Liver (tissue), 9 donors: ENCODE results near the gene KCNQ5. TPM values are rescaled to one million over a fixed set of nuclear protein-coding genes. Genes with fewer than 3 reads are reported as not detected.

Source experiments
- DNase-seq: peaks from one replicate; pipeline ENCODE4 v3.0.0-alpha.2; 2017; ENCODE audit warnings: low spot score
- H3K27ac ChIP-seq, 2 donors: one replicate each; pipeline ENCODE4 v1.7.0; 2013; ENCODE audit warnings: inconsistent platforms in 2 of 2, low read length in 2 of 2, control low read depth in 1 of 2, low read depth in 1 of 2, mild to moderate bottlenecking in 1 of 2
- H3K27me3 ChIP-seq, 4 donors: one replicate each; pipeline versions ENCODE4 v1.6.1 to v1.7.0; 2013; ENCODE audit warnings: low read length in 3 of 4, inconsistent platforms in 1 of 4, mild to moderate bottlenecking in 1 of 4, moderate library complexity in 1 of 4; ENCODE audit not compliant: control insufficient read depth in 4 of 4, insufficient read depth in 4 of 4
- H3K36me3 ChIP-seq, 4 donors: one replicate each; pipeline versions ENCODE4 v1.6.1 to v1.7.0; 2013; ENCODE audit warnings: low read length in 3 of 4, mild to moderate bottlenecking in 3 of 4, low read depth in 1 of 4, moderate library complexity in 1 of 4; ENCODE audit not compliant: control insufficient read depth in 4 of 4, insufficient read depth in 3 of 4
- H3K4me1 ChIP-seq, 4 donors: one replicate each; pipeline versions ENCODE4 v1.6.1 to v1.7.0; 2013; ENCODE audit warnings: low read length in 3 of 4, mild to moderate bottlenecking in 3 of 4, moderate library complexity in 1 of 4; ENCODE audit not compliant: control insufficient read depth in 4 of 4, insufficient read depth in 4 of 4
- H3K4me3 ChIP-seq, 3 donors: one replicate each; pipeline versions ENCODE4 v1.6.1 to v1.7.0; 2013; ENCODE audit warnings: low read length in 3 of 3, control low read depth in 1 of 3, low read depth in 1 of 3, mild to moderate bottlenecking in 1 of 3
- H3K9ac ChIP-seq, 2 donors: one replicate each; pipeline ENCODE4 v1.7.0; 2013; ENCODE audit warnings: low read length in 2 of 2, mild to moderate bottlenecking in 2 of 2, moderate library complexity in 2 of 2, control low read depth in 1 of 2, low read depth in 1 of 2
- H3K9me3 ChIP-seq, 4 donors: one replicate each; pipeline versions ENCODE4 v1.6.1 to v1.7.0; 2013; ENCODE audit warnings: low read length in 3 of 4; ENCODE audit not compliant: control insufficient read depth in 4 of 4
- CTCF ChIP-seq: fragments of 150-350 bp; IDR thresholded peaks from 2 replicates; pipeline ENCODE4 v1.5.1; 2017; ENCODE audit warnings: improper control_type of control experiment, low read depth, low read length; ENCODE audit not compliant: missing input control
- EGR1 ChIP-seq, 2 donors: IDR thresholded peaks; 2 replicates each; pipeline ENCODE4 v1.6.1; 2016 to 2018; ENCODE audit warnings: antibody characterized with exemption in 2 of 2, low read depth in 2 of 2
- FOXA1 ChIP-seq: IDR thresholded peaks from 2 replicates; pipeline ENCODE4 v1.6.1; 2016; ENCODE audit warnings: antibody characterized with exemption
- FOXA2 ChIP-seq: IDR thresholded peaks from 2 replicates; pipeline ENCODE4 v1.6.1; 2016; ENCODE audit warnings: antibody characterized with exemption
- GABPA ChIP-seq, 2 donors: IDR thresholded peaks in 1 of 2; conservative IDR thresholded peaks in 1 of 2; 2 replicates each; pipeline ENCODE4 v1.6.1; 2016; ENCODE audit warnings: antibody characterized with exemption in 2 of 2, mild to moderate bottlenecking in 1 of 2, moderate library complexity in 1 of 2
- HNF4A ChIP-seq, 2 donors: conservative IDR thresholded peaks; 2 replicates each; pipeline ENCODE4 v1.6.1; 2016; ENCODE audit warnings: antibody characterized with exemption in 2 of 2, mild to moderate bottlenecking in 2 of 2
- JUND ChIP-seq, 2 donors: IDR thresholded peaks; 2 replicates each; pipeline ENCODE4 v1.6.1; 2016; ENCODE audit warnings: antibody characterized with exemption in 2 of 2
- NR2F2 ChIP-seq: IDR thresholded peaks from 2 replicates; pipeline ENCODE4 v1.6.1; 2016; ENCODE audit warnings: antibody characterized with exemption
- RAD21 ChIP-seq, 2 donors: IDR thresholded peaks; 2 replicates each; pipeline ENCODE4 v1.6.1; 2016; ENCODE audit warnings: antibody characterized with exemption in 2 of 2, mild to moderate bottlenecking in 2 of 2
- REST ChIP-seq: IDR thresholded peaks from 2 replicates; pipeline ENCODE4 v1.6.1; 2016; ENCODE audit warnings: antibody characterized with exemption, mild to moderate bottlenecking
- RXRA ChIP-seq, 2 donors: IDR thresholded peaks; 2 replicates each; pipeline ENCODE4 v1.6.1; 2017 to 2018; ENCODE audit warnings: antibody characterized with exemption in 2 of 2, mild to moderate bottlenecking in 1 of 2
- SP1 ChIP-seq: IDR thresholded peaks from 2 replicates; pipeline ENCODE4 v1.6.1; 2018; ENCODE audit warnings: antibody characterized with exemption, mild to moderate bottlenecking
- TAF1 ChIP-seq: conservative IDR thresholded peaks from 2 replicates; pipeline ENCODE4 v1.6.1; 2016; ENCODE audit warnings: antibody characterized with exemption, mild to moderate bottlenecking
- YY1 ChIP-seq: IDR thresholded peaks from 2 replicates; pipeline ENCODE4 v1.6.1; 2016; ENCODE audit warnings: antibody characterized with exemption, mild to moderate bottlenecking
- ZBTB33 ChIP-seq: IDR thresholded peaks from 2 replicates; pipeline ENCODE4 v1.6.1; 2016; ENCODE audit warnings: antibody characterized with exemption
- WGBS: extraction: QIAGEN DNeasy Blood & Tissue Kit; methylation state at CpG from one replicate; pipeline ENCODE4 v1.1.7; 2013; 5-methylcytosine and 5-hydroxymethylcytosine counted together
- polyA plus RNA-seq, 2 donors: library from polyadenylated mRNA; stranded (reverse) in 1 of 2; unstranded in 1 of 2; fragments of 200-250 nt in 1 of 2; fragments of >200 nt in 1 of 2; fragmentation: Nextera tagmentation in 1 of 2; extraction: Ambion mirVana in 1 of 2; gene quantifications; one replicate each; pipeline versions ENCODE4 v1.2.1 to v1.2.3, GENCODE V29; 2013 to 2015
- total RNA-seq, 2 donors: library from RNA; depleted of rRNA; stranded (reverse); fragments of >200 nt; gene quantifications; one replicate each; pipeline ENCODE4 v1.2.3, GENCODE V29; 2014
- TF ChIP-seq, protein P1 (sequence below): IDR thresholded peaks from 2 replicates; pipeline ENCODE4 v1.6.1; 2016; ENCODE audit warnings: antibody characterized with exemption
- TF ChIP-seq, protein P2 (sequence below): IDR thresholded peaks from 2 replicates; pipeline ENCODE4 v1.6.1; 2016; ENCODE audit warnings: antibody characterized with exemption
- donor health status: healthy.
- donor health status: healthy.
- donor health status: healthy.
- donor health status: healthy.
- donor health status: healthy.

The KCNQ5 gene
- total and polyA plus RNA-seq, 4 donors = 0.02 to 1.1 (median 0.15) TPM

DNA sequence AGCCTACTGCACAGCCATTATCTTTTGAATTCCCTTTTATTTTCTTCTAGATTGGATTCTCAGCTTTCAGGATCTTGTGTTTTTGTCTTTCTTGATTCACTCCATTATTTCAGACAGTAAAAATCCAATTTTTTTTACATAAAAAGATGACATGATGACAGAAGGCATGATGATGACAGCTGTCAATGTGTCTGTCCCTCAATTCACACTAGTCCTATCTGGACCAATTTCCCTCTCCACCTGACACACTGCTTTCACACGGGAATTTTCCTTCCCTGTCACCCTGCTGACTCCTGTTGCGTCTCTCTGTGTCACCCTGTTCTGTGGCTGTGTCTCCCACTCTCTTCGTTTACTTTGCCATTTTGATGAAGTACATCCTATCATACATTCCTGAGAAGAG lies 529.9 kb downstream of the KCNQ5 start:
- Histone ChIP-seq H3K27ac (no peak overlapping the region), H3K9ac (no peak overlapping the region), H3K4me3 (no peak overlapping the region), H3K9me3 (no peaks in the 10 kb centered on the region), H3K4me1 (no peaks in the 10 kb centered on the region), H3K27me3 (peaks cover 0 to 5% (median 0%) of the 10 kb centered on the region in 4 donors), H3K36me3 (no peaks in the 10 kb centered on the region)
- TF ChIP-seq TAF1 (no peak), FOXA1 (no peak), FOXA2 (no peak)
- WGBS = 57% methylated on average over 3 of the region's 3 CpGs
- DNase-seq = no peak

- TF ChIP-seq ZBTB33 = no peak
- TF ChIP-seq CTCF = no peak
- TF ChIP-seq, protein P1, sequence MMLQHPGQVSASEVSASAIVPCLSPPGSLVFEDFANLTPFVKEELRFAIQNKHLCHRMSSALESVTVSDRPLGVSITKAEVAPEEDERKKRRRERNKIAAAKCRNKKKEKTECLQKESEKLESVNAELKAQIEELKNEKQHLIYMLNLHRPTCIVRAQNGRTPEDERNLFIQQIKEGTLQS = no peak
- TF ChIP-seq, protein P2, sequence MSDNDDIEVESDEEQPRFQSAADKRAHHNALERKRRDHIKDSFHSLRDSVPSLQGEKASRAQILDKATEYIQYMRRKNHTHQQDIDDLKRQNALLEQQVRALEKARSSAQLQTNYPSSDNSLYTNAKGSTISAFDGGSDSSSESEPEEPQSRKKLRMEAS = no peak
- TF ChIP-seq EGR1 (IDR thresholded peaks at IDR 0.05; ENCODE audit: low read depth in 2 of 2) = no peak
- no peak for TF ChIP-seq RXRA (IDR thresholded peaks at IDR 0.05)
- TF ChIP-seq HNF4A (conservative IDR thresholded peaks at IDR 0.05) = no peak
- no peak for TF ChIP-seq FOXA2
- no peak for TF ChIP-seq TAF1
- TF ChIP-seq GABPA (IDR thresholded peaks at IDR 0.05 in 1 of 2, conservative IDR thresholded peaks at IDR 0.05 in 1 of 2) = no peak
- no peak for TF ChIP-seq RAD21 (IDR thresholded peaks at IDR 0.05)
- no peak for TF ChIP-seq FOXA1
- TF ChIP-seq NR2F2 = no peak
- no peak for TF ChIP-seq REST
- TF ChIP-seq JUND (IDR thresholded peaks at IDR 0.05) = no peak
- TF ChIP-seq YY1 = no peak
- no peak for TF ChIP-seq SP1
- H3K27ac ChIP-seq = no peak overlapping the region
- no peaks in the 10 kb centered on the region for H3K9me3 ChIP-seq
- H3K36me3 ChIP-seq = no peaks in the 10 kb centered on the region
- DNase-seq = no peak
- H3K9ac ChIP-seq = no peak overlapping the region
- peaks cover 0 to 5% (median 0%) of the 10 kb centered on the region in 4 donors for H3K27me3 ChIP-seq
- no peaks in the 10 kb centered on the region for H3K4me1 ChIP-seq
- 78% methylated on average over 2 of the region's 2 CpGs for WGBS
- no peak overlapping the region for H3K4me3 ChIP-seq
Measured at GRCh38 chr6:73152556-73152955, 530.7 kb downstream of the KCNQ5 start.
